Fibroblast of skin of scalp (primary cell): ENCODE measurements around the gene SAMD13.
"Not testable (repeated sequence)": the region's sequence is repeated elsewhere in the genome, so short reads cannot be mapped to it uniquely, and the experiment has no call there.

ENCODE experiments used
- DNase-seq: peaks from one replicate; pipeline ENCODE4 v3.0.0-alpha.2; 2013

SAMD13 gene

GRCh38 chr1:84286071-84286470 is 15.4 kb upstream of the SAMD13 start:
- no peak for DNase-seq

DNA sequence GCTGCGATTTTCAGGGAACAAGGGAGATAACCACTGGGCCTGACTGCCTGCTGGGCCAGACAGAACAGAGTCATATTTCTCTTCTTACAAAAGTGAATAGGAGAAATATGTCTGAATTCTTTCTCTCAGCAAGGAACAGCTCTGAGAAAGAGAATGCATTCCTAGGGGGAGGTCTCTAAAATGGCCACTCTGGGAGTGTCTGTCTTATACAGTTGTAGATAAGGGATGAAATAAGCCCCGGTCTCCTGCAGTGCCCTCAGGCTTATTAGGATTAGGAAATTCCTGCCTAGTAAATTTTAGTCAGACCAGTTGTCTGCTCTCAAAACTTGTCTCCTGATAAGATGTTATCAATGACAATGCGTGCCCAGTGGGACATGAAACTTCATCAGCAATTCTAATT is 14.1 kb upstream of the SAMD13 start:
- DNase-seq: not testable (repeated sequence)

- no peak for DNase-seq
These were observed 12.2 kb upstream of the SAMD13 start for GRCh38 chr1:84289169-84289785.

GRCh38 chr1:84291882-84292655 is 9.4 kb upstream of the SAMD13 start:
- no peak for DNase-seq

- DNase-seq: no peak
These were observed 7.7 kb upstream of the SAMD13 start for GRCh38 chr1:84293766-84294165.

DNA sequence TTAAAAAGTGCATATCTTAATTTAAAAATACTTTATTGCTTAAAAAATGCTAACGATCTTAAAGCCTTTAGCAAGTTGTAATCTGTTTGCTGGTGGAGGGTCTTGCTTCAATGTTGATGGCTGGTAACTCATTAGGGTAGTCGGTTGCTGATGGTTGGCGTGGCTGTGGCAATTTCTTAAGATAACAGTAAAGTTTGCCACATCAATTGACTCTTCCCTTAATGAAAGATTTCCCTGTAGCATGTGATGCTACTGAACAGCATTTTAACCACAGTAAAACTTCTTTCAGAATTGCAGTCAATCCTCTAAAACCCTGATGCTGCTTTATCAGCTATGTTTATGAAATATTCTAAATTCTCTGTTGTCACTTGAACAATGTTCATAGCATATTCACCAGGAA is 6.8 kb upstream of the SAMD13 start:
- DNase-seq: no peak

DNA sequence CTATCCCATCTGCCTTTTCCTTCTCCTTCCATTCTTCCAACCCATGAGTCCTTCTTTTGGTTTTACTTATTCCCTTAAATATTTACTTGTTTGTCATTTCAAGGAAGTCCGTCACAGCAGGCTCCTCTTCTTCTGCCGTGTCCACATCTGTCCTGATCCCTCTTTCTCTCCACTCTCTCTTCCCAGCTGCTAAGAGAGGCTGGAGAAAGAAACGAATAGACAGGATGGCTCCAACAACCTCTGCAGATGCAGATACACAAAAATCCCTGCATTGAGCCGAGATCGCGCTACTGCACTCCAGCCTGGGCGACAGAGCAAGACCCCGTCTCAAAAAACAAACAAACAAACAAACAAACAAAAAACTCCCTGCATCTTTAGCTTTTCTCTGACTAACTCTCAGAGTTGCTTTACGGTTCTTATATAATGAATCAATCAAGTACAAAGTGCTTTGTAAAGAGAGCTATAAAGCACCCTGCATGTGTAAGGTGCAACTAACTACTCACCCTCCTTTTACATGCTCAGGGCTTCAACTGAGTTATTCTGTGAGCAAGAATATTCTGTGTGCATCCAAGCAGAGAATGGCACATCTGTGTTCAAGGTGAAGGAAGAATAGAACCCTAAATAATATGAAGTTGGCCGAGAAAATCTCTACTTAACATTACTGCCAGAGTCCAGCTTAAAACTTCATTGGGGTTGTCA is 3.8 kb upstream of the SAMD13 start:
- DNase-seq: no peak

- peak; percentile 32 for DNase-seq
These were observed 3.2 kb upstream of the SAMD13 start for GRCh38 chr1:84298328-84298683.

DNA sequence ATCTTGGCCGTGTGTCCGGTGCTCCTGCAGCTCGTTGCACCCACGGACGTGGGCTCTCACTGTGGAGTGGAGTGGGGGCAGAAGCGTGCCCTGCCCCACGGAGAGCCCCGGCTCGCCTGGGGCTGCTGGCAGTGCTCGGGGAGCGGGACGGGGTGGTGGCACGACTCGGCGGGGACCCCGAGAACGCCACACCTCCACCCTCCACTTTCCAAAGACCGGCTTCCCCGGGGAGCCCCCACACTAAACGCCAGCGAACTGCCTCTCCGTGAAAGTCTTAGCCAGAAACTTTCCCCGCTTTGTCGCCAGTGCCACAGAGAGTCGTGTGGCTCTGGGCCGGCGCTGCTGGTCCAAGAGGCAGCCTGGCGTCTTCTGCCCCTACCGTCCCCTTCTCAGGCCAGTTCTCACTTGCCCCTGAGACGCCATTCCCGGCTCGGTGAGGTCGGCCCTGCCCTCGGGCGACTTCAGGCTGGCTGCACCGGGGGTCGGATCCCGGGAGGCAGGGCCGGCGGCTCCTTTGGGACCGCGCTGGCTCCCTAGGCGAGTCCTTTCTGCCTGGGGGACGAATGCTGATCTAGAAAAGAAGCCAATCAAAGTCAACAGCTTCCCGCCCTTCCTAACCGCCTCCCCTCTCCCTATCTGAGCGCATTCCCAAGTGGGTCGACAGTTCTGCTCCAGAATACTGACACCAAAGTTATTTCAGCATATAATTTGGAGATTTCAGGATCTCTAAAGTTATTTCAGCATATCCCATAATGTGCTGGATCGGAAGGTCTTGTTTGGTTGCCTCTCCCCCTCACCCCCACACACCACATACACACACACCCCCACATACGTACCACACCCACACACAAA is 2.6 kb upstream of the SAMD13 start:
- DNase-seq: peak; percentile 21

GRCh38 chr1:84299536-84300170 is 1.9 kb upstream of the SAMD13 start:
- no peak for DNase-seq

DNA sequence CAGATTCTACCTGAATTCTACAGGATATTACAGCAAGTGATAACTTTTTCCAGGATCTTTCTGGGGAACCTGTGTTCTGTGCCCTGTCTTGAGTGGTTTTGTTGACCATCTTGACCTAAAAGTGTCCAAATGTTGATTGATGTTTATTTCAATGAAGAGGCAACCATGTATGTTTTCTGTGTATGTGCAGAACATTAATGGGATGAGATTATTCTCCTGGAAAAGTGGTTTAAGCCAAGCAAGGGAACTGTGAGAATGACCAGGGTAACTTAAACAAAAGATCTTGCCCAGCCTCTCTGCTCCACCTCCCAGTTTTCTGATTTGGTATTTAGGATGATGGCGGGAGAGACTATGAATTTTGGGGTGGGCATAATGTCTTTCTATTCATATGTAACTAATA is 1.0 kb upstream of the SAMD13 start:
- no peak for DNase-seq

GRCh38 chr1:84301785-84302385 is 377 bp downstream of the SAMD13 start:
- DNase-seq: no peak

DNA sequence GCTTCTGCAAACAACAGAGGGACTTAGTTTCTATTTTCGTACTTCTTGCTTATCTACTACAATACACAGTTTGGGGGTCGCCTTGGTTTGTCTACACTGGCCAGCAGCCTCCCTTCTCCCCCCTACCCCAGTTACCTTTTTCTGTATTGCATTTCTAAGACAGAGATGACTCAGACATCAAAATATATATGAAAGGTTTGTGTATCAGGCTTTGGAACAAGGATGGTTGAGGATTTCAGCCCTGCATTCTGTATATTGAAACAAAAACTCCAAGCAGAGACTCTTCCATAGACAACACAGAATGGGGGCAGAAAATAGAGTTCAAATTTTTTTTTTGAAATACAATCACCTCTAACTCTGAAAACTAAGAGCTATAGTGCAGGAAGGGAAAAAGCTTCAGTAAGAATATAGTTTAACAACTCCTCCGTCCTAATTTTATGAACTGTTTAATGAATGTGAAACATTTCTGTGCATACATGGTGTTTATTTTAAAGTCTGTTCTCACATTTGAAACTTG is 1.9 kb downstream of the SAMD13 start:
- no peak for DNase-seq

- DNase-seq: no peak
These were observed 5.9 kb downstream of the SAMD13 start for GRCh38 chr1:84307398-84307797.

DNA sequence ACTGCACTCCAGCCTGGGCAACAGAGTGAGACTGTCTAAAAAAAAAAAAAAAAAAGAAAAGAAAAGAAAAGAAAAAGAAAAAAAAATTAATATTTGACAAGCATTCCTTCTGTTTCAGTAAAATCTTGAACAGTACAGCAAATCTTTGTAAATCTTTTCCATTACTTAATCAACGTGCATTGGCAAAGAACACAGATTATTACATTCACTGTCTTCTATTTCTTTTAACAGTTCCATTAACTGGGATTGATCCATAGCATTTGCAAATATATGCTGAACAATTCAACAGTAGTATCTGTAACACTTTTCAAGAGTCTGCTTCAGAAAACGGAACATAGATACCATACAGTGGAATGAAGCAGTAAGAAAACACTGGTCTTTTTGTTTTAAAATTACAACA is 9.8 kb downstream of the SAMD13 start:
- no peak for DNase-seq

DNA sequence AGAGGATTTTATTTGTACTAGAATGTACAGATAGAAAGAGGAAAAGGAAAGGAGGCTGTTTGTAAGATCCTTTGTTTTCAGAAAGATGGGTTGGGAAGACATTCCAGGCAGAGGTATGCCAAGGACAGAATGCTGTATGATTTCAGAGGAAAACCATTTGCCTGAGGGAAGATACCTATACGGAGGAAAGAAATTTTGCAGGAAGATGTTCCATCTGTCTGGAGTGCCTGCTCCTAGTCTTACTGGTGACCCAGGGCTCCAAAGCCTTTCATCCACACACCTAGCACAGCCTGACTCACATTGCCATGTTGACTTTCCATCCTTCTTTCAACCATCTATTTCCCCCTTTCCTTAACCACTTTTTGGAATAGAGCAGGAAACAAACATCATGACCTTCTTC is 18.2 kb downstream of the SAMD13 start:
- no peak for DNase-seq

DNA sequence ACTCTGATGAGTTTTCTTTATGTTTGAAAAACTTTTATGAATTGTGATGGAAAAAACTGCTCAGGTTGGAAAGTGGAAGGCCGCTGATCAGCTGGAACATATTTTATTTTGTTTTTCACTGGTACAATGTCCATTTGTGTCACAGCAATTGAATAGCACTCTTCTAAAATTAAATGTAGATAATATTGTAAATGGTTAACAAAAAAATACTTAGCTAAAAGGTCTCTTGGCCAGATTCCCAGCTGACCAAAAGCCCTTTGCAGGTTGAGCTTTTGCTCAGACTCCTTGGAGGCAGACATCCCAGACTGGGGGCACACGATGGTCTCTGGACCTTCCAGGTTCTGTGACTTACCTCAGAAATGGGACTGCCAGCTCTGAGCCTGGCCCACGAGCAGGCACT is 26.3 kb downstream of the SAMD13 start:
- no peak for DNase-seq

DNA sequence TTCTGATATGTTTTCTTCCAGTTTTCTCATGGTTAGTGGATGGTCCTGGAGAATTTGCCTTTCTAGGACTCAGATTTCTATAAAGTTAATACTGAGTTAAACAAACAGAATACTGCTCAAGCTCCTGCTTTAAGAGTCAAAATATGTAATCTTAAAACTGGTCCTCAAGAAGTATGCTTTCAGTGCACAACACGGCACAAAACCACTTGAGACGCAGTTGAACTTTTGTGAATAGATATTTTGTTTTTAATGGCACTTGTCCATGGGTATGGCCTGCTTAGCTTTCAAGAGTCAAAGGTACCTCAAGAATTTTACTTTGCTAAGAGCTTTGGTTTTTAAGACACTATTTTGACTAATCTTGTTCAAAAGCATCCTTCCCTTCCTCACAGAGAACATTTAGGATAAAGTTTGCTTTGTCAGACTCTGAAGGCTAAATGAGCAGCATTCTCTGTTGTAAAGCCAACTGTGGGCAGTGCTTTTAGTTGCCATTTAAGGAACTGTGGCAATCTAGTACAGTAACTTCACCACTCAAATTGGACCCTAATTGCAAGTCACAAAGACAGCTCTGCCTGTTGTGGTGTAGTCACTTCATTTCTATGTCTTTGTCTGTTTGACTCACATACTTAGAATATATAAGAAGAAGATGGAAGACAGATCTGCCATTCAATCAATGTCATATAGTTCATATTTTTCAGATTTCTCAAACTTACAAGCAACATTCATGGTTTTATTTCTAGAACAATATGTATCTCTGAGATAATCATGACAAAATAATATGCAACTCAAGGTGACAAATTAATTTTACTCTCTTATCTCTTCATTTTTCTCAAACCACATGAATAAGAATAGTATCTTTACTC is 28.8 kb downstream of the SAMD13 start:
- no peak for DNase-seq

GRCh38 chr1:84339503-84339902 is 38.0 kb downstream of the SAMD13 start:
- no peak for DNase-seq

DNA sequence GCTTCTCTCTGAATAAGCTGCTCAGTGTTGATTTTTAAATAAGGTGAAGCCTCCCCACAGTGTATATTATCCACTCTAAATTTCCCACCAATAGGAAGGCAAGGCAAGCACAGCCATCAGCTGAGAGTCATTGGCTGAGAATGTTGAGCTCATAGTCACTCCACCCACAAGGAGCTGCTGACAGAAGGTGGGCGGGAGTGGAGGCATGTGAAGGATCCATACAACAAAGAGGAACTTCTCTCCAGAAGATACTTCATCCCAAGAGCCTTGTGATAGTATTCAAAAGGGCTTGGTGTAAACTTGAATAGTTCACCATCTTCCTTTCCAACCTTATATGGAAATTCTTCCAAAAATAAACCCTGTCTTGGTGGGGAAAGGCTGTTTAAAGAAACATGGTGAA is 42.8 kb downstream of the SAMD13 start:
- peak; percentile 48 for DNase-seq

DNA sequence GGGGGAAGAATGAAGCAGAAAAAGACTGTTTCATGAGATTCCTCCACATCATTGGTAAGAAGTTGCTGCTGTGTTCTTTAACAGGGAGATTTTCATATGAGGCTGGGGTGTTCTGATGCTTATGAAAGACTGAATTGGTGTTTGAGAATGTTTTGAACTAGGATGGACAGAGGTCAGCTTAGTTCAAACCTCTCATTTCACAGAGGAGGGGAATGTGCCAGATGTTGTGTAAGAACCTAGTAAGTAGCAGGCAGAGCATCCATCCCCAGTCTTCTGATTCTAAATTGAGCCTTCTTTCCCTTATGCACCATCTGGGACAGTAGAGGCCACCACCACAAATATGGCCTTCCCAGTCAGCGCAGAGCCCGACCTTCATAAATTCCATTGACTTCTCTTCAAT is 43.7 kb downstream of the SAMD13 start:
- DNase-seq: no peak
